H1 (cell line): ENCODE results near the gene PCDH18. TPM values are rescaled to one million over a fixed set of nuclear protein-coding genes. Genes with fewer than 3 reads are reported as not detected.

Source experiments
- polyA plus RNA-seq, 7 experiments: library from polyadenylated mRNA; depleted of rRNA in 3 of 7; stranded (reverse) in 5 of 7; unstranded in 2 of 7; fragments of >200 nt in 5 of 7; fragments of 200-250 nt in 2 of 7; gene quantifications; 1 replicate in 5 of 7; 2 replicates in 1 of 7; 4 replicates in 1 of 7; pipeline versions ENCODE4 v1.2.1 to v1.2.3, GENCODE V29; 2011 to 2013; ENCODE audit warnings: missing spikeins in 2 of 7, mixed read lengths in 2 of 7
- total RNA-seq: library from RNA; stranded (reverse); fragmentation: NEBNext Ultra II Directional; extraction: Animal tissue kit (Norgen Biotek cat#: 25700); gene quantifications from 2 replicates; pipeline ENCODE4 v1.2.1, GENCODE V29; 2021
- TF ChIP-seq, protein P1 (sequence below): fragments of 300-600 bp; sonication (generic); IDR thresholded peaks from 2 replicates; pipeline ENCODE4 v1.7.1; 2012; ENCODE audit warnings: low read length, moderate library complexity, mild to moderate bottlenecking, inconsistent platforms; ENCODE audit not compliant: insufficient replicate concordance

Gene PCDH18
- total and polyA plus RNA-seq, 2 of the 8 experiments (the other 6 are each of a cell fraction or from before 2014, with no cell fraction given) = 28.8 to 41.8 TPM

DNA sequence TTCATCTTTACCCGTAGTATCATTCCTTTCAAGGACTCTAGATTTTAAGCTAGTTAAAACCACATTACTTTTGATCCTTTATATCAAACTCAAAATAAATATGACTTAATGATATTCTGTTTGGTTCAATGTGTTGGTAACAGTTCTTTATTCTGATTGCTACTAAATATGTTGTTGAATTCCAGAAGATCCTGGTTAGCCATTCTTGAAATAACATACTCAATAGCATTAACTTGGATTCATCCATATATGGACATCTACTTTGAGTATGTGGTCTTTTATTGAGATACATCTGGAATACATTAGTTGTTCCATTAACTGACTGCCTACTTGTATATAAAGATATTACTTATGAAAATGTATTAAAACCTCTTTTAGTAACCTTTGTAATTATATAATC is 27.5 kb upstream of the PCDH18 start (continued):
- TF ChIP-seq, protein P1, sequence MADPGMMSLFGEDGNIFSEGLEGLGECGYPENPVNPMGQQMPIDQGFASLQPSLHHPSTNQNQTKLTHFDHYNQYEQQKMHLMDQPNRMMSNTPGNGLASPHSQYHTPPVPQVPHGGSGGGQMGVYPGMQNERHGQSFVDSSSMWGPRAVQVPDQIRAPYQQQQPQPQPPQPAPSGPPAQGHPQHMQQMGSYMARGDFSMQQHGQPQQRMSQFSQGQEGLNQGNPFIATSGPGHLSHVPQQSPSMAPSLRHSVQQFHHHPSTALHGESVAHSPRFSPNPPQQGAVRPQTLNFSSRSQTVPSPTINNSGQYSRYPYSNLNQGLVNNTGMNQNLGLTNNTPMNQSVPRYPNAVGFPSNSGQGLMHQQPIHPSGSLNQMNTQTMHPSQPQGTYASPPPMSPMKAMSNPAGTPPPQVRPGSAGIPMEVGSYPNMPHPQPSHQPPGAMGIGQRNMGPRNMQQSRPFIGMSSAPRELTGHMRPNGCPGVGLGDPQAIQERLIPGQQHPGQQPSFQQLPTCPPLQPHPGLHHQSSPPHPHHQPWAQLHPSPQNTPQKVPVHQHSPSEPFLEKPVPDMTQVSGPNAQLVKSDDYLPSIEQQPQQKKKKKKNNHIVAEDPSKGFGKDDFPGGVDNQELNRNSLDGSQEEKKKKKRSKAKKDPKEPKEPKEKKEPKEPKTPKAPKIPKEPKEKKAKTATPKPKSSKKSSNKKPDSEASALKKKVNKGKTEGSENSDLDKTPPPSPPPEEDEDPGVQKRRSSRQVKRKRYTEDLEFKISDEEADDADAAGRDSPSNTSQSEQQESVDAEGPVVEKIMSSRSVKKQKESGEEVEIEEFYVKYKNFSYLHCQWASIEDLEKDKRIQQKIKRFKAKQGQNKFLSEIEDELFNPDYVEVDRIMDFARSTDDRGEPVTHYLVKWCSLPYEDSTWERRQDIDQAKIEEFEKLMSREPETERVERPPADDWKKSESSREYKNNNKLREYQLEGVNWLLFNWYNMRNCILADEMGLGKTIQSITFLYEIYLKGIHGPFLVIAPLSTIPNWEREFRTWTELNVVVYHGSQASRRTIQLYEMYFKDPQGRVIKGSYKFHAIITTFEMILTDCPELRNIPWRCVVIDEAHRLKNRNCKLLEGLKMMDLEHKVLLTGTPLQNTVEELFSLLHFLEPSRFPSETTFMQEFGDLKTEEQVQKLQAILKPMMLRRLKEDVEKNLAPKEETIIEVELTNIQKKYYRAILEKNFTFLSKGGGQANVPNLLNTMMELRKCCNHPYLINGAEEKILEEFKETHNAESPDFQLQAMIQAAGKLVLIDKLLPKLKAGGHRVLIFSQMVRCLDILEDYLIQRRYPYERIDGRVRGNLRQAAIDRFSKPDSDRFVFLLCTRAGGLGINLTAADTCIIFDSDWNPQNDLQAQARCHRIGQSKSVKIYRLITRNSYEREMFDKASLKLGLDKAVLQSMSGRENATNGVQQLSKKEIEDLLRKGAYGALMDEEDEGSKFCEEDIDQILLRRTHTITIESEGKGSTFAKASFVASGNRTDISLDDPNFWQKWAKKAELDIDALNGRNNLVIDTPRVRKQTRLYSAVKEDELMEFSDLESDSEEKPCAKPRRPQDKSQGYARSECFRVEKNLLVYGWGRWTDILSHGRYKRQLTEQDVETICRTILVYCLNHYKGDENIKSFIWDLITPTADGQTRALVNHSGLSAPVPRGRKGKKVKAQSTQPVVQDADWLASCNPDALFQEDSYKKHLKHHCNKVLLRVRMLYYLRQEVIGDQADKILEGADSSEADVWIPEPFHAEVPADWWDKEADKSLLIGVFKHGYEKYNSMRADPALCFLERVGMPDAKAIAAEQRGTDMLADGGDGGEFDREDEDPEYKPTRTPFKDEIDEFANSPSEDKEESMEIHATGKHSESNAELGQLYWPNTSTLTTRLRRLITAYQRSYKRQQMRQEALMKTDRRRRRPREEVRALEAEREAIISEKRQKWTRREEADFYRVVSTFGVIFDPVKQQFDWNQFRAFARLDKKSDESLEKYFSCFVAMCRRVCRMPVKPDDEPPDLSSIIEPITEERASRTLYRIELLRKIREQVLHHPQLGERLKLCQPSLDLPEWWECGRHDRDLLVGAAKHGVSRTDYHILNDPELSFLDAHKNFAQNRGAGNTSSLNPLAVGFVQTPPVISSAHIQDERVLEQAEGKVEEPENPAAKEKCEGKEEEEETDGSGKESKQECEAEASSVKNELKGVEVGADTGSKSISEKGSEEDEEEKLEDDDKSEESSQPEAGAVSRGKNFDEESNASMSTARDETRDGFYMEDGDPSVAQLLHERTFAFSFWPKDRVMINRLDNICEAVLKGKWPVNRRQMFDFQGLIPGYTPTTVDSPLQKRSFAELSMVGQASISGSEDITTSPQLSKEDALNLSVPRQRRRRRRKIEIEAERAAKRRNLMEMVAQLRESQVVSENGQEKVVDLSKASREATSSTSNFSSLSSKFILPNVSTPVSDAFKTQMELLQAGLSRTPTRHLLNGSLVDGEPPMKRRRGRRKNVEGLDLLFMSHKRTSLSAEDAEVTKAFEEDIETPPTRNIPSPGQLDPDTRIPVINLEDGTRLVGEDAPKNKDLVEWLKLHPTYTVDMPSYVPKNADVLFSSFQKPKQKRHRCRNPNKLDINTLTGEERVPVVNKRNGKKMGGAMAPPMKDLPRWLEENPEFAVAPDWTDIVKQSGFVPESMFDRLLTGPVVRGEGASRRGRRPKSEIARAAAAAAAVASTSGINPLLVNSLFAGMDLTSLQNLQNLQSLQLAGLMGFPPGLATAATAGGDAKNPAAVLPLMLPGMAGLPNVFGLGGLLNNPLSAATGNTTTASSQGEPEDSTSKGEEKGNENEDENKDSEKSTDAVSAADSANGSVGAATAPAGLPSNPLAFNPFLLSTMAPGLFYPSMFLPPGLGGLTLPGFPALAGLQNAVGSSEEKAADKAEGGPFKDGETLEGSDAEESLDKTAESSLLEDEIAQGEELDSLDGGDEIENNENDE = no peak
